ENCODE results near the gene SCYGR3. TPM values are rescaled to one million over a fixed set of nuclear protein-coding genes. Genes with fewer than 3 reads are reported as not detected.

SCYGR3 gene, protein sequence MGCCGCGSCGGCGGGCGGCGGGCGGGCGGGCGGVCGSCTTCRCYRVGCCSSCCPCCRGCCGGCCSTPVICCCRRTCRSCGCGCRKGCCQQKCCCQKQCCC
- not detected for total RNA-seq

DNA sequence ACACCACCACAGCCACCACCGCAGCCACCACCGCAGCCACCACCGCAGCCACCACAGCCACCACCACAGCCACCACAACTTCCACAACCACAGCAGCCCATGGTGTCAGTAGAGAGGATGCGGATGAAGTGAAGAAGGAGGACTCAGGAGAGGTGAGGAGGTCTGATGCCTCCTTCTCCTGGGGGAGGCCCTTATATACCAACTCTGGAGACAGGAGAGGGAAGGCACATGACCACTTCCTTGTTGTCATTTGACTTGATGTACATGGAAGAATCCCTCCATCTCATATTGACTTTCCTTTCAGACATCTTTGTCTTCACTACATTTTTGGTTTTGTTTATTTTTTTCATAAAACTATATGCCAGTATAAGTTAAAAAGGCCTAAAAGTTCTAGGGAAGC lies at the start of gene SCYGR3:
TSS of gene SCYGR3 (minus strand) at position 101 of the 400 bp plus-strand sequence. CDS start at position 101, 0 bp downstream.
- no peak for ATAC-seq

DNA sequence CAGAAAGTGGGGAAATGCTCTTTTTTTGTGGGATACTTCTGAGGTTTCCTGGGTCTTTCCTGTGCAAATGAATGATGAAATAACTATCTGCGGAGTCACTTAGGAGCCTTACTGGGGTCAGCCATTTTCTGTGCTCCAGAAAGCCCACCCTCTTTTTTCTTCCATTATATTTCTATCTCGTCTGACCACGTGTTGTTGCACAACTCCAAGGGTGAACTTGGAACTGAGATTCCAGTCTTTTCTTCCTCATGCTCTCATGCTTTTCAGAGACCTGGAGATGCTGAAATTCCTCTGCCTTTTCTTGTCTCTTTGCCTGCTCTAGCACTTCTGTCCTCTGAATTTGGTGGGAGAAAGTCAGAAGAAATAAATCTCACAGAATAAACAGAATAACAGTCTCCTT lies 47.2 kb upstream of the SCYGR3 start:
- intact Hi-C loops (cut with DNase I), result loop anchor here (10.0 kb wide), 1 partner anchor 93 kb away; no protein-coding TSS in a partner anchor
- no peaks in the 10 kb centered on the region for H3K36me3 ChIP-seq (replicated peaks in 1 of 2; ENCODE audit: insufficient read depth in 1 of 2, low read depth in 2 of 2)
- no peaks in the 10 kb centered on the region for H3K4me1 ChIP-seq
- no peaks in the 10 kb centered on the region for H3K27me3 ChIP-seq
- no peak for ATAC-seq
- 25 to 38% methylated on average over 3 of the region's 3 CpGs for WGBS, 2 donors
- H3K4me3 ChIP-seq, result no peak overlapping the region
- H3K27ac ChIP-seq, result no peak overlapping the region
- H3K9me3 ChIP-seq, result no peaks in the 10 kb centered on the region
- no peak for DNase-seq
- TF ChIP-seq, protein P1, sequence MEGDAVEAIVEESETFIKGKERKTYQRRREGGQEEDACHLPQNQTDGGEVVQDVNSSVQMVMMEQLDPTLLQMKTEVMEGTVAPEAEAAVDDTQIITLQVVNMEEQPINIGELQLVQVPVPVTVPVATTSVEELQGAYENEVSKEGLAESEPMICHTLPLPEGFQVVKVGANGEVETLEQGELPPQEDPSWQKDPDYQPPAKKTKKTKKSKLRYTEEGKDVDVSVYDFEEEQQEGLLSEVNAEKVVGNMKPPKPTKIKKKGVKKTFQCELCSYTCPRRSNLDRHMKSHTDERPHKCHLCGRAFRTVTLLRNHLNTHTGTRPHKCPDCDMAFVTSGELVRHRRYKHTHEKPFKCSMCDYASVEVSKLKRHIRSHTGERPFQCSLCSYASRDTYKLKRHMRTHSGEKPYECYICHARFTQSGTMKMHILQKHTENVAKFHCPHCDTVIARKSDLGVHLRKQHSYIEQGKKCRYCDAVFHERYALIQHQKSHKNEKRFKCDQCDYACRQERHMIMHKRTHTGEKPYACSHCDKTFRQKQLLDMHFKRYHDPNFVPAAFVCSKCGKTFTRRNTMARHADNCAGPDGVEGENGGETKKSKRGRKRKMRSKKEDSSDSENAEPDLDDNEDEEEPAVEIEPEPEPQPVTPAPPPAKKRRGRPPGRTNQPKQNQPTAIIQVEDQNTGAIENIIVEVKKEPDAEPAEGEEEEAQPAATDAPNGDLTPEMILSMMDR (IDR thresholded peaks at IDR 0.05), result no peak

More for the DNA sequence above, at the start of gene SCYGR3:
- Histone ChIP-seq H3K4me3 (no peak within 1 kb of the TSS), H3K4me1 (no peaks in the 10 kb centered on the region), H3K27me3 (no peaks in the 10 kb centered on the region), H3K36me3 (replicated peaks in 1 of 2; ENCODE audit: insufficient read depth in 1 of 2, low read depth in 2 of 2) (no peaks in the 10 kb centered on the region), H3K27ac (no peak within 1 kb of the TSS), H3K9me3 (no peaks in the 10 kb centered on the region)
- DNase-seq, result no peak
- TF ChIP-seq, protein P1 (IDR thresholded peaks at IDR 0.05), result no peak
- TF ChIP-seq POLR2A (IDR thresholded peaks at IDR 0.05), result no peak
- 100% methylated on average over 1 to 4 of the region's 4 CpGs for WGBS, 2 donors
- intact Hi-C loops (cut with DNase I), result no loop called here

DNA sequence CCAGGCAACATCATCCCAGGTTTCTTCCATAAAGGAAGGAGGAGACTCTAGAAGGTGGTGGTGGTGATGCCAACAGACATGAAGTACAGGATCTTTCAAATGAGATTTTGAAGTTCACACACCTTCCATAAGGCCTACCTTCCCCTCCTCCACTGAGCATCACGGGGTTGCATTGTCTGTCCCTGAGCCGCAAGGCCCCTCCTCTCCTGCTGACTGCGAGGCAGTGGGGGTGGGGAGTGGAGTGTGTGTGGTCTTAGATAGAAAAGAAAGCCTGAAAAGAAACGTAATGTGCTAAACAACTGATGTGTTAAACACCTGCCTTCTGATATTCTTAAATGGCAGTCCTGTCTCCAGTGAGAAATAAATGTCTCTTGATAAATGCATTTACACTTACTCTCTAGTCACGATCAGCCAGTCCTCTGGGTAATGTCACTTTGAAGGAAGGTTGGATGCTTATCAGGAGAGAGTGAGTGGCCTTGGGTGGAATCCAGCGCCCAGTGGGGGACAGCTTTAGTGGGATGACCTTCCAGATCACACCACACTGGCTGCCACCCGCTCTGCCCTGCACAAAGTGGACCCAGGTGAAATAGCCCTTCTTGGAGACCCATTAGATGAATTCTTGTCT lies 46.5 kb upstream of the SCYGR3 start:
- 33 to 40% methylated on average over 7 of the region's 7 CpGs for WGBS, 2 donors
- ATAC-seq (no peak), DNase-seq (no peak)
- Histone ChIP-seq H3K9me3 (no peaks in the 10 kb centered on the region), H3K36me3 (replicated peaks in 1 of 2; ENCODE audit: insufficient read depth in 1 of 2, low read depth in 2 of 2) (no peaks in the 10 kb centered on the region), H3K4me1 (no peaks in the 10 kb centered on the region), H3K27ac (no peak overlapping the region), H3K4me3 (no peak overlapping the region), H3K27me3 (no peaks in the 10 kb centered on the region)
- no peak for TF ChIP-seq POLR2A (IDR thresholded peaks at IDR 0.05)
- TF ChIP-seq, protein P1 (IDR thresholded peaks at IDR 0.05), result no peak
- intact Hi-C loops (cut with DNase I), result loop anchor here (10.0 kb wide), 1 partner anchor 94 kb away; no protein-coding TSS in a partner anchor

DNA sequence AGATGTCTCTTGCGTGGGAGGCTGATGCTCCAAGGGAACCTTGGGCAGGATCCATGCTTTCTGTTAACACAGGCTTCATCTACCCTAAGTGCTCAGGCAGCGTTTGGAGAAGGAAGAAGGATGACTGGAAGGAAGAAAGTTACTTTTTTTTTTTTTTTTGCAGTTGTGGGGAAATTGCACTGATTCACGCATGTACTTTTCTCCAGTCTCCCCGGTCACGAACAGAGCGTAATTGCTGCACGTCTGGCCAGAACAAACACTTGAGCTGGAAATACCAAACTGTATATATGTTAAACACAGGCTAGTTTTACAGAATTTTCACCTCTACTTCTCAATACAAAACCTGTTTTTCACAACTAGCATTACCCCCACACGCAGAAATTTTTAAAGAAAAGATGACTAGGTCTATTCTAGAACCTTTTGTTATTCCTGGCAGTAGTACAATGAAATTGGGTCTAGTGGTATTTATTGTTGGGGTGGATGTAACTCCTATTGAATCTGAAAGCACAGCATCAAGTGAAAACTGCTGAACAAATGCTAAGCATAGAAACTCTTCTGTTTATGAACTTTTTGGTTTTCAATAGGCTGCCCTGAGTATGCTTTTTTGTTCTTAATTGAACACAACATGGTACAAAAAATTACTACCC lies 42.7 kb upstream of the SCYGR3 start:
- Histone ChIP-seq H3K36me3 (replicated peaks in 1 of 2; ENCODE audit: insufficient read depth in 1 of 2, low read depth in 2 of 2) (no peaks in the 10 kb centered on the region), H3K4me1 (no peaks in the 10 kb centered on the region), H3K4me3 (no peak overlapping the region), H3K27me3 (no peaks in the 10 kb centered on the region), H3K9me3 (no peaks in the 10 kb centered on the region), H3K27ac (no peak overlapping the region)
- 72 to 77% methylated on average over 8 of the region's 8 CpGs for WGBS, 2 donors
- no peak for TF ChIP-seq POLR2A (IDR thresholded peaks at IDR 0.05)
- TF ChIP-seq, protein P1 (IDR thresholded peaks at IDR 0.05), result no peak
- intact Hi-C loops (cut with DNase I), result no loop called here
- no peak for DNase-seq
- no peak for ATAC-seq

Measured in body of pancreas (tissue), 4 donors.